Endothelial cell of umbilical vein (primary cell): ENCODE results near the gene SEBOX. TPM values are rescaled to one million over a fixed set of nuclear protein-coding genes. Genes with fewer than 3 reads are reported as not detected.

ENCODE experiments used
- BruUV-seq: library from RNA; stranded (reverse); fragments of 400-500 nt; replicated peaks from 2 replicates; lab custom pipeline; 2021; lab: Mats Ljungman, UMichigan
- CTCF ChIA-PET: fragments of 300-600, 350-600 bp; sonication (Branson Sonifier 250); formaldehyde crosslinking; loops from one replicate; lab custom pipeline; 2021; ENCODE audit warnings: antibody characterized with exemption, inconsistent platforms; lab: Charles Lee
- POLR2A ChIA-PET: fragments of 300-600, 350-600 bp; sonication (Branson Sonifier 250); formaldehyde crosslinking; loops from one replicate; lab custom pipeline; 2021; ENCODE audit warnings: antibody characterized with exemption, inconsistent platforms; lab: Charles Lee
- DNase-seq: peaks from one replicate; pipeline ENCODE4 v3.0.0-alpha.2; 2011; ENCODE audit warnings: low read depth, low spot score
- FAIRE-seq: peaks from 2 replicates; lab custom pipeline; 2011; peaks lifted over from hg19 to GRCh38; lab: Jason Lieb, UNC
- H2AFZ ChIP-seq: 2 replicates; pipeline ENCODE4 v1.6.0; 2012; ENCODE audit warnings: low read depth, low read length, control low read depth, inconsistent platforms
- H3K27ac ChIP-seq: 2 replicates; pipeline ENCODE4 v1.5.1; 2011; ENCODE audit warnings: low read depth, mild to moderate bottlenecking, control low read depth, low read length, moderate library complexity; ENCODE audit not compliant: insufficient read depth
- H3K27me3 ChIP-seq, 2 experiments: 2 replicates each; pipeline versions ENCODE4 v1.6.0 to v1.6.1; 2011; ENCODE audit warnings: low read length in 2 of 2, mixed read lengths in 1 of 2; ENCODE audit not compliant: control insufficient read depth in 2 of 2, insufficient read depth in 2 of 2
- H3K36me3 ChIP-seq, 2 experiments: 2 replicates in 1 of 2; 3 replicates in 1 of 2; pipeline ENCODE4 v1.5.1; 2011; ENCODE audit warnings: low read length in 2 of 2, mild to moderate bottlenecking in 1 of 2, moderate library complexity in 1 of 2; ENCODE audit not compliant: control insufficient read depth in 2 of 2, insufficient read depth in 2 of 2; ENCODE audit errors: extremely low read depth in 1 of 2
- H3K4me1 ChIP-seq: 3 replicates; pipeline ENCODE4 v1.5.1; 2011; ENCODE audit warnings: mild to moderate bottlenecking, low read length; ENCODE audit not compliant: control insufficient read depth, insufficient read depth; ENCODE audit errors: extremely low read depth
- H3K4me2 ChIP-seq: 2 replicates; pipeline ENCODE4 v1.6.1; 2011; ENCODE audit warnings: low read length, control low read depth, mixed read lengths; ENCODE audit not compliant: insufficient read depth
- H3K4me3 ChIP-seq, 3 experiments: fragments of 200-600 bp in 1 of 3; sonication (generic), shearing (Covaris generic) in 1 of 3; replicated peaks in 1 of 3; 2 replicates each; pipeline ENCODE4 v1.5.1; 2011 to 2016; ENCODE audit warnings: control low read depth in 3 of 3, low read length in 3 of 3, mild to moderate bottlenecking in 2 of 3, inconsistent platforms in 1 of 3, low read depth in 1 of 3, moderate library complexity in 1 of 3; ENCODE audit not compliant: insufficient read depth in 1 of 3
- H3K79me2 ChIP-seq: 2 replicates; pipeline ENCODE4 v1.6.0; 2012; ENCODE audit warnings: low read length, inconsistent platforms; ENCODE audit not compliant: control insufficient read depth, insufficient read depth
- H3K9ac ChIP-seq: replicated peaks from 2 replicates; pipeline ENCODE3; 2011; ENCODE audit warnings: low read length, control low read depth; ENCODE audit not compliant: insufficient read depth; ENCODE audit errors: extremely low read depth
- H3K9me1 ChIP-seq: replicated peaks from 3 replicates; pipeline ENCODE4 v1.6.0; 2011; ENCODE audit warnings: mild to moderate bottlenecking, low read length; ENCODE audit not compliant: control insufficient read depth, insufficient read depth; ENCODE audit errors: extremely low read depth
- H3K9me3 ChIP-seq: replicated peaks from 2 replicates; pipeline ENCODE4 v1.5.1; 2012; ENCODE audit warnings: low read length, inconsistent platforms; ENCODE audit not compliant: control insufficient read depth, insufficient read depth
- H4K20me1 ChIP-seq: replicated peaks from 2 replicates; pipeline ENCODE3; 2011; ENCODE audit warnings: mild to moderate bottlenecking, low read length; ENCODE audit not compliant: control insufficient read depth, insufficient read depth; ENCODE audit errors: extremely low read depth
- CTCF ChIP-seq, 2 donors: IDR thresholded peaks; 1 replicate in 1 of 2; 2 replicates in 1 of 2; pipeline ENCODE4 v1.5.1; 2011; ENCODE audit warnings: low read length in 2 of 2, mild to moderate bottlenecking in 2 of 2, moderate library complexity in 2 of 2, control low read depth in 1 of 2, inconsistent platforms in 1 of 2, low read depth in 1 of 2; ENCODE audit not compliant: insufficient read depth in 1 of 2; ENCODE audit errors: extremely low read depth in 1 of 2
- EZH2 ChIP-seq: IDR thresholded peaks from 2 replicates; pipeline ENCODE4 v1.6.1; 2012; ENCODE audit warnings: borderline replicate concordance, low read depth, mild to moderate bottlenecking, moderate library complexity, low read length, inconsistent platforms; ENCODE audit not compliant: severe bottlenecking
- FOS ChIP-seq: IDR thresholded peaks from 2 replicates; pipeline ENCODE4 v1.6.1; 2011; ENCODE audit warnings: mild to moderate bottlenecking, low read length, moderate library complexity, borderline replicate concordance; ENCODE audit not compliant: insufficient read depth
- GATA2 ChIP-seq: IDR thresholded peaks from 2 replicates; pipeline ENCODE4 v1.7.0; 2011; ENCODE audit warnings: low read depth, mild to moderate bottlenecking, moderate library complexity, mixed read lengths, low read length; ENCODE audit not compliant: insufficient read length, insufficient read depth
- JUN ChIP-seq: IDR thresholded peaks from 2 replicates; pipeline ENCODE4 v1.6.1; 2011; ENCODE audit warnings: borderline replicate concordance, low read depth; ENCODE audit not compliant: insufficient read length, insufficient read depth
- MAX ChIP-seq: IDR thresholded peaks from 2 replicates; pipeline ENCODE4 v1.6.1; 2011; ENCODE audit not compliant: insufficient read depth, insufficient read length
- MYC ChIP-seq: IDR thresholded peaks from one replicate; pipeline ENCODE4 v1.6.1; 2011; ENCODE audit warnings: mild to moderate bottlenecking, low read depth, low read length
- POLR2A ChIP-seq: IDR thresholded peaks from 2 replicates; pipeline ENCODE4 v1.6.1; 2012; ENCODE audit warnings: low read depth, mild to moderate bottlenecking, control low read depth, low read length
- POLR2AphosphoS5 ChIP-seq: IDR thresholded peaks from 2 replicates; pipeline ENCODE4 v1.6.1; 2012; ENCODE audit warnings: low read depth, mild to moderate bottlenecking, control low read depth, low read length, moderate library complexity; ENCODE audit not compliant: insufficient read depth
- dilution Hi-C: fragments of 300-500 bp; cut with MboI; formaldehyde crosslinking; loops from one replicate; pipeline ENCODE4 v1.15.0; 2019; ENCODE audit warnings: low sequenced_read_pairs; ENCODE audit not compliant: extremely low pct_ligation_motif_present
- intact Hi-C: fragments of 100-400 bp; cut with micrococcal nuclease; formaldehyde crosslinking; loops from one replicate; pipeline ENCODE4 v1.10.0; 2022
- polyA plus RNA-seq, 4 experiments: library from polyadenylated mRNA; depleted of rRNA in 3 of 4; stranded (reverse) in 3 of 4; unstranded in 1 of 4; fragments of >200 nt; gene quantifications; 2 replicates each; pipeline versions ENCODE4 v1.2.1 to v1.2.3, GENCODE V29; 2011 to 2012; ENCODE audit warnings: missing spikeins in 1 of 4
- total RNA-seq: library from RNA; stranded (reverse); gene quantifications from 2 replicates; pipeline ENCODE4 v1.2.3, GENCODE V29; 2021

The SEBOX gene
- total and polyA plus RNA-seq, 2 donors (not counting 3 experiments of a cell fraction or from before 2014, with no cell fraction given): not detected

GRCh38 chr17:28404007-28404406 is 39.0 kb upstream of the SEBOX start:
- no TSS peak for BruUV-seq
- Histone ChIP-seq H2AFZ (no peak overlapping the region), H3K27me3 (peaks cover 0 to 2% of the 10 kb centered on the region in 2 experiments), H3K79me2 (no peaks in the 10 kb centered on the region), H3K4me1 (peaks cover 9% of the 10 kb centered on the region), H3K4me3 (no peak overlapping the region), H3K36me3 (no peaks in the 10 kb centered on the region), H3K9me3 (no peaks in the 10 kb centered on the region), H3K9ac (no peak overlapping the region), H3K27ac (no peak overlapping the region), H3K4me2 (no peak overlapping the region), H4K20me1 (no peaks in the 10 kb centered on the region), H3K9me1 (no peaks in the 10 kb centered on the region)
- ChIA-PET CTCF (interaction anchor here (1.9 to 5.1 kb wide), 2 partner anchors 13 to 21 kb away, joined by 6 to 34 read pairs; no protein-coding TSS in a partner anchor), POLR2A (no interaction called here)
- TF ChIP-seq JUN (no peak), POLR2AphosphoS5 (no peak), POLR2A (no peak), MAX (no peak), FOS (no peak), MYC (no peak), EZH2 (no peak), CTCF (IDR thresholded peaks at IDR 0.05; ENCODE audit: extremely low read depth in 1 of 2, insufficient read depth in 1 of 2, low read depth in 1 of 2, low read length in 2 of 2) (no peak), GATA2 (no peak)
- DNase-seq (no peak), FAIRE-seq (no peak)
- intact Hi-C loops (no loop called here), dilution Hi-C loops (no loop called here)
